Measurements from ENCODE around the gene BLTP1.

GRCh38 chr4:122195718-122196117 lies 43.6 kb downstream of the BLTP1 start:
- TF ChIP-seq POLR2AphosphoS5 (IDR thresholded peaks at IDR 0.05; ENCODE audit: low read depth, low read length) = no peak
- no peak for TF ChIP-seq REST (IDR thresholded peaks at IDR 0.05; ENCODE audit: insufficient read depth in 1 of 2, low read depth in 2 of 2, low read length in 2 of 2)
